ENCODE measurements around the gene SCN3A. TPM values are rescaled to one million over a fixed set of nuclear protein-coding genes. Genes with fewer than 3 reads are reported as not detected.

SCN3A gene
- total and polyA plus RNA-seq, 10 donors: 1.2 to 13.9 (median 4.0) TPM

DNA sequence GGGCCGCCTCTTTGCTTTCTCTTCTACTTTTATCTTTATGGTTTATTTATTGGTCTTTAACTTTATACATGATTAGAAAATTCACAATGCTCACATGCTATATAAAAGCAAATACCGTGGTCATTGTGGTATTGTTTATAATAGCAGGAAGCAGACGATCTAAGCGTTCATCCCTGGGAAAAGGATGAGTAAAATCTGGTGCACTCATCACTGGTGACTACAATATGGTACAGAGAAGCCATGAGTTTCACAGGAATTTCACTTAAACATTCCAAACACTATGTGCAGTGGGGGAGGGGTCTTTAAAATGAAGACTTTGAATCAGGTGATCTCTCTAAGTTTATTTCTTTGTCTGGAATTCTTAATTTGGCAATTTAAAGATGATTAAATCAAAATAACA is 97.9 kb downstream of the SCN3A start:
- H3K27me3 ChIP-seq (replicated peaks in 1 of 7): no peaks in the 10 kb centered on the region
- H3K4me3 ChIP-seq: no peak overlapping the region
- TF ChIP-seq POLR2A (IDR thresholded peaks at IDR 0.05) (no peak), POLR2AphosphoS5 (IDR thresholded peaks at IDR 0.05) (no peak)
- TF ChIP-seq, protein P1, sequence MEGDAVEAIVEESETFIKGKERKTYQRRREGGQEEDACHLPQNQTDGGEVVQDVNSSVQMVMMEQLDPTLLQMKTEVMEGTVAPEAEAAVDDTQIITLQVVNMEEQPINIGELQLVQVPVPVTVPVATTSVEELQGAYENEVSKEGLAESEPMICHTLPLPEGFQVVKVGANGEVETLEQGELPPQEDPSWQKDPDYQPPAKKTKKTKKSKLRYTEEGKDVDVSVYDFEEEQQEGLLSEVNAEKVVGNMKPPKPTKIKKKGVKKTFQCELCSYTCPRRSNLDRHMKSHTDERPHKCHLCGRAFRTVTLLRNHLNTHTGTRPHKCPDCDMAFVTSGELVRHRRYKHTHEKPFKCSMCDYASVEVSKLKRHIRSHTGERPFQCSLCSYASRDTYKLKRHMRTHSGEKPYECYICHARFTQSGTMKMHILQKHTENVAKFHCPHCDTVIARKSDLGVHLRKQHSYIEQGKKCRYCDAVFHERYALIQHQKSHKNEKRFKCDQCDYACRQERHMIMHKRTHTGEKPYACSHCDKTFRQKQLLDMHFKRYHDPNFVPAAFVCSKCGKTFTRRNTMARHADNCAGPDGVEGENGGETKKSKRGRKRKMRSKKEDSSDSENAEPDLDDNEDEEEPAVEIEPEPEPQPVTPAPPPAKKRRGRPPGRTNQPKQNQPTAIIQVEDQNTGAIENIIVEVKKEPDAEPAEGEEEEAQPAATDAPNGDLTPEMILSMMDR (IDR thresholded peaks at IDR 0.05 in 8 of 11, conservative IDR thresholded peaks at IDR 0.05 in 3 of 11): no peak
- no peaks in the 10 kb centered on the region for H3K9me3 ChIP-seq
- DNase-seq: no peak
- H3K36me3 ChIP-seq: no peaks in the 10 kb centered on the region
- H3K27ac ChIP-seq: no peak overlapping the region
- no peaks in the 10 kb centered on the region for H3K4me1 ChIP-seq
- 52 to 70% (median 63%) methylated on average over 4 of the region's 4 CpGs for WGBS, 5 donors
- intact Hi-C loops (cut with DNase I; ENCODE audit: low total_unique reads): no loop called here

DNA sequence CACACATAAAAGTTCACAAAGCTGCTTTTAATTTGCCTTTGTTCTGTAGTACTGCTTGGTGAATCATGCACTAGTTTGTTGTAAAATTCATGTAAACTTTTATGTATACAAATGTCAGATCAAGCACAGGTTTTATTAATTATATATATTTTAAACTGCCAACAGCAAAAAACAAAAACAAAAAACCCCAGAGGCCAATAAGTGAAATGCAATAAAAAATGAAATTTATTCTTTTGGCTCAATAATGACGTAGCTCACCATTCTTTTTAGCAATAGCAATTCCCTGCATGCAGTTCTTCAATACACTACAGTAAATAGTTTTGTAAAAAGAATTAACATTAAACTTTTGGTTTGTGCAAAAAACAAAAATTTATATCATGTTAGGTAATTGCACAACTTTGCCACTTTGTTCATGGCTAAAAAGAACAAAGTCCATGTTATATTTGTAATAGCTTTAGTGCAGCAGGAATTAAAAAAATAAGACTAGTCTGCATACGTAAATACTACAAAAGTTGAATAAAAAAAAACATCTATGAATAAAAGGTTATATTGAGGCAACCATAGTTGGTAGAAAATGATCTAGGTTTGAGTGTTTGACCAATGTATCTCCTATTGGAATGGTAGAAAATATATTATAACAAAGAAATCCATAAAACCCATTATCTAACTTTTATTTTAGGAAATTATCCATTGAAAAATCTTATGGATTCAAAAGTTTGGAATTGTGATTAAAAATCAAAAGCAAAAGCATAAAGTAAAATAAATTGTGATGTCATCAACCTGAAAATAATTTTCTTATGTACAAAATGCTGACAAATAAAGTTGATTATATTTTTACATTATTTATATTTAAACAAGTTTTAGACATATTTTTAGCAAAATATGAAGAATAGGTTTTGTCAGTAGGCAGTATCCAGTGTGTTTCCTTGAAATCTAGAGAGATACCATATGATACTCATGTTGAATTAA is 115.6 kb downstream of the SCN3A start:
- 76 to 85% (median 79%) methylated on average over 2 of the region's 2 CpGs for WGBS, 5 donors

DNA sequence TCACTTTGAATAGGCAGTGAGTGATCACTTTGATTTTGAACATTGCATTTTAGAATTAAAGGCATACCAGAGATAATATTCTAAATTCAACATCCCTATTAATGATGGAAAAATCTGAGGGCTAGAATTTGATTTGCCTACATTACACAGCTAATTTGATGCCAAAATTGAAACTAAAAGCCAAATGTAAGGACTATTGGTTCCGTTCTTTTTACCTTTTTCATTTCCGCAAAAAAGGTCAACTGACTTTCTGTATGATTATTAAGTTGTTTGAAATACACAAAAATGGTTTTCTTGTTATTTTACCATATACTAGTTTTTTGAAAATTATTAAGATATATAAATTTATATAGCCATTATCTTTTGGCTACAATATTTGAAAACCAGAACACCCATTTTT is 117.5 kb downstream of the SCN3A start:
- TF ChIP-seq POLR2AphosphoS5 (IDR thresholded peaks at IDR 0.05) (no peak), POLR2A (IDR thresholded peaks at IDR 0.05) (no peak)
- TF ChIP-seq, protein P1 (IDR thresholded peaks at IDR 0.05 in 8 of 11, conservative IDR thresholded peaks at IDR 0.05 in 3 of 11): no peak
- no peaks in the 10 kb centered on the region for H3K4me1 ChIP-seq
- no peaks in the 10 kb centered on the region for H3K27me3 ChIP-seq (replicated peaks in 1 of 7)
- 83 to 91% (median 87%) methylated on average over 2 of the region's 2 CpGs for WGBS, 5 donors
- H3K36me3 ChIP-seq: no peaks in the 10 kb centered on the region
- H3K27ac ChIP-seq: no peak overlapping the region
- DNase-seq: no peak
- peaks cover 0 to 32% (median 19%) of the 10 kb centered on the region in 8 donors for H3K9me3 ChIP-seq
- no peak overlapping the region for H3K4me3 ChIP-seq
- intact Hi-C loops (cut with DNase I; ENCODE audit: low total_unique reads): no loop called here

More for the DNA sequence above, 115.6 kb downstream of the SCN3A start:
- TF ChIP-seq POLR2AphosphoS5 (IDR thresholded peaks at IDR 0.05): no peak
- TF ChIP-seq POLR2A (IDR thresholded peaks at IDR 0.05): no peak
- TF ChIP-seq, protein P1 (IDR thresholded peaks at IDR 0.05 in 8 of 11, conservative IDR thresholded peaks at IDR 0.05 in 3 of 11): no peak
- DNase-seq: no peak
- peaks cover 0 to 13% (median 4%) of the 10 kb centered on the region in 8 donors for H3K9me3 ChIP-seq
- H3K4me3 ChIP-seq: no peak overlapping the region
- H3K4me1 ChIP-seq: no peaks in the 10 kb centered on the region
- H3K27ac ChIP-seq: no peak overlapping the region
- no peaks in the 10 kb centered on the region for H3K36me3 ChIP-seq
- intact Hi-C loops (cut with DNase I; ENCODE audit: low total_unique reads): no loop called here
- H3K27me3 ChIP-seq (replicated peaks in 1 of 7): no peaks in the 10 kb centered on the region

DNA sequence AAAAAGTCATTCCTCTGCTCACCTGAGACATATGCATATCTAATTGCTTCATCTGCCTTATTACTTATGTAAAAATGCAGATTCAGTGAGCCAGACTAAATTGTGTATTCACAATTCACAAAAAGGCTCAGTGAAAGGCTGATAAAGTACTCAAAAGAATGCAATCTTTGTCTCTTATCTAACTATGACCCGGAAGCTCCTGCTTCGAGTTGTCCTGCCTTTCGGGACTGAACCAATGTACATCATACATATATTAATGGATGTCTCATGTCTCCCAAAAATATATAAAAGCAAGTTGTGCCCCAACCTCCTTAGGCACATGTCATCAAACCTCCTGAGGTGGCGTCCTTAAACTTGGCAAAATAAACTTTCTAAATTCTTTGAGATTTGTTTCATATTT is 120.5 kb downstream of the SCN3A start:
- Histone ChIP-seq H3K27ac (no peak overlapping the region), H3K36me3 (no peaks in the 10 kb centered on the region), H3K27me3 (replicated peaks in 1 of 7) (no peaks in the 10 kb centered on the region), H3K9me3 (peaks cover 0 to 38% (median 21%) of the 10 kb centered on the region in 8 donors), H3K4me1 (no peaks in the 10 kb centered on the region), H3K4me3 (no peak overlapping the region)
- WGBS, 5 donors: 92 to 97% (median 94%) methylated on average over 4 of the region's 4 CpGs
- intact Hi-C loops (cut with DNase I; ENCODE audit: low total_unique reads): no loop called here
- DNase-seq: no peak
- TF ChIP-seq POLR2AphosphoS5 (IDR thresholded peaks at IDR 0.05): no peak
- TF ChIP-seq, protein P1 (IDR thresholded peaks at IDR 0.05 in 8 of 11, conservative IDR thresholded peaks at IDR 0.05 in 3 of 11): no peak
- TF ChIP-seq POLR2A (IDR thresholded peaks at IDR 0.05): no peak

Measured in spleen (tissue), 11 donors.